Spleen (tissue), 7 donors: ENCODE results near the gene KRT23.

Experiments
- POLR2A ChIP-seq, 3 donors: fragments of 450-650 bp; IDR thresholded peaks; one replicate each; pipeline ENCODE4 v1.5.1; 2017; ENCODE audit warnings: antibody characterized with exemption in 3 of 3, mild to moderate bottlenecking in 1 of 3
- POLR2AphosphoS5 ChIP-seq, 3 donors: sonication (generic); formaldehyde crosslinking; IDR thresholded peaks; one replicate each; pipeline ENCODE4 v1.5.1; 2017; ENCODE audit warnings: antibody characterized with exemption in 3 of 3
- TF ChIP-seq, protein P1 (sequence below), 11 experiments: fragments of 200-600 bp in 7 of 11; fragments of 450-650 bp in 4 of 11; sonication (generic) in 4 of 11; IDR thresholded peaks in 8 of 11; conservative IDR thresholded peaks in 3 of 11; 1 replicate in 7 of 11; 2 replicates in 4 of 11; pipeline versions ENCODE4 v1.4.0 to v1.8.0; 2016 to 2021; ENCODE audit warnings: antibody characterized with exemption in 11 of 11, inconsistent platforms in 4 of 11, mild to moderate bottlenecking in 1 of 11
- donor health status: DM: no; HTN: no; CAD: no; lungs with moderate emphysema.
- donor health status: DM: no; HTN: no; CAD: no.
- donor health status: DM: no; HTN: no; CAD: no.

DNA sequence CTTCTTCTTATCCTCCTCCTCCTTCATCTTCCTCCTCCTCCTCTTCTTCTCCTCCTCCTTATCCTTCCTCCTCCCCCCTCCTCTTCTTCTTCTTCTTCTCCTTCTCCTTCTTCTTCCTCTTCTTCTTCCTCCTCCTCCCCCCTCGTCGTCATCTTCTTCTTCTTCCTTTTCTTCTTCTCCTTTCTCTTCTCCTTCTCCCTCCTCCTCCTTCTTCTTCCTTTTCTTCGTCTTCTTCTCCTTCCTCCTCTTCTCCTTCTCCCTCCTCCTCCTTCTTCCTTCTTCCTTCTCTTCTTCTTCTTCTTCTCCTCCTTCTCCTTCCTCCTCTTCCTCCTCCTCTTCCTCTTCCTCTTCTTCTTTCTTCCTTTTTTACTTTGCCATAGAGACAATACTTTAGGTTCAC, 5.1 kb upstream of the KRT23 start:
- TF ChIP-seq, protein P1, sequence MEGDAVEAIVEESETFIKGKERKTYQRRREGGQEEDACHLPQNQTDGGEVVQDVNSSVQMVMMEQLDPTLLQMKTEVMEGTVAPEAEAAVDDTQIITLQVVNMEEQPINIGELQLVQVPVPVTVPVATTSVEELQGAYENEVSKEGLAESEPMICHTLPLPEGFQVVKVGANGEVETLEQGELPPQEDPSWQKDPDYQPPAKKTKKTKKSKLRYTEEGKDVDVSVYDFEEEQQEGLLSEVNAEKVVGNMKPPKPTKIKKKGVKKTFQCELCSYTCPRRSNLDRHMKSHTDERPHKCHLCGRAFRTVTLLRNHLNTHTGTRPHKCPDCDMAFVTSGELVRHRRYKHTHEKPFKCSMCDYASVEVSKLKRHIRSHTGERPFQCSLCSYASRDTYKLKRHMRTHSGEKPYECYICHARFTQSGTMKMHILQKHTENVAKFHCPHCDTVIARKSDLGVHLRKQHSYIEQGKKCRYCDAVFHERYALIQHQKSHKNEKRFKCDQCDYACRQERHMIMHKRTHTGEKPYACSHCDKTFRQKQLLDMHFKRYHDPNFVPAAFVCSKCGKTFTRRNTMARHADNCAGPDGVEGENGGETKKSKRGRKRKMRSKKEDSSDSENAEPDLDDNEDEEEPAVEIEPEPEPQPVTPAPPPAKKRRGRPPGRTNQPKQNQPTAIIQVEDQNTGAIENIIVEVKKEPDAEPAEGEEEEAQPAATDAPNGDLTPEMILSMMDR (IDR thresholded peaks at IDR 0.05 in 8 of 11, conservative IDR thresholded peaks at IDR 0.05 in 3 of 11): no peak
- TF ChIP-seq POLR2AphosphoS5 (IDR thresholded peaks at IDR 0.05): no peak
- no peak for TF ChIP-seq POLR2A (IDR thresholded peaks at IDR 0.05)
